H1 (cell line): ENCODE results near the gene GNAT1. TPM values are rescaled to one million over a fixed set of nuclear protein-coding genes. Genes with fewer than 3 reads are reported as not detected.

Experiments used
- CTCF ChIA-PET: fragments of 300-600 bp; sonication (Branson Sonifier 250); formaldehyde crosslinking; loops from one replicate; lab custom pipeline; 2021; ENCODE audit not compliant: partially characterized antibody; lab: Charles Lee
- POLR2A ChIA-PET: fragments of 300-600 bp; sonication (Branson Sonifier 250); formaldehyde crosslinking; loops from one replicate; lab custom pipeline; 2021; ENCODE audit warnings: inconsistent platforms; ENCODE audit not compliant: partially characterized antibody; lab: Charles Lee
- DNase-seq, 2 experiments: peaks; one replicate each; pipeline versions ENCODE4 v3.0.0 to v3.0.0-alpha.2; 2010 to 2022; ENCODE audit warnings: low spot score in 2 of 2, low read depth in 1 of 2, mixed read lengths in 1 of 2
- FAIRE-seq: peaks from 2 replicates; lab custom pipeline; 2011; peaks lifted over from hg19 to GRCh38; lab: Jason Lieb, UNC
- H2AFZ ChIP-seq: 2 replicates; pipeline ENCODE4 v1.8.1; 2012; ENCODE audit warnings: low read length, inconsistent platforms
- H2AK5ac ChIP-seq: 2 replicates; pipeline ENCODE4 v1.6.1; 2013; ENCODE audit warnings: low read depth, low read length
- H2BK120ac ChIP-seq: replicated peaks from 2 replicates; pipeline ENCODE3; 2013; ENCODE audit warnings: low read depth, low read length, inconsistent platforms
- H2BK12ac ChIP-seq: 2 replicates; pipeline ENCODE4 v1.6.1; 2013; ENCODE audit warnings: low read depth, low read length
- H2BK15ac ChIP-seq: 2 replicates; pipeline ENCODE4 v1.6.1; 2013; ENCODE audit warnings: low read length
- H2BK20ac ChIP-seq: 2 replicates; pipeline ENCODE4 v1.6.1; 2013; ENCODE audit warnings: low read length
- H2BK5ac ChIP-seq: 2 replicates; pipeline ENCODE4 v1.6.1; 2013; ENCODE audit warnings: low read depth, low read length
- H3K14ac ChIP-seq: 2 replicates; pipeline ENCODE4 v1.6.1; 2013; ENCODE audit warnings: inconsistent platforms; ENCODE audit not compliant: insufficient read length
- H3K18ac ChIP-seq: 2 replicates; pipeline ENCODE4 v1.6.1; 2013; ENCODE audit warnings: low read length; ENCODE audit errors: extremely low read depth
- H3K23ac ChIP-seq: 2 replicates; pipeline ENCODE4 v1.6.1; 2013; ENCODE audit warnings: inconsistent platforms; ENCODE audit not compliant: insufficient read length
- H3K23me2 ChIP-seq: 2 replicates; pipeline ENCODE4 v1.6.1; 2013; ENCODE audit warnings: low read depth, low read length
- H3K27ac ChIP-seq: 2 replicates; pipeline ENCODE4 v1.6.1; 2011; ENCODE audit warnings: low read depth, low read length, inconsistent platforms
- H3K27me3 ChIP-seq, 4 experiments: replicated peaks in 1 of 4; 1 replicate in 1 of 4; 2 replicates in 3 of 4; pipeline versions ENCODE4 v1.6.1 to v1.8.1; 2011 to 2013; ENCODE audit warnings: low read length in 3 of 4, mild to moderate bottlenecking in 3 of 4, inconsistent platforms in 2 of 4, mixed read lengths in 2 of 4, moderate library complexity in 1 of 4; ENCODE audit not compliant: control insufficient read depth in 3 of 4, insufficient read depth in 3 of 4; ENCODE audit errors: extremely low read depth in 1 of 4
- H3K36me3 ChIP-seq, 4 experiments: 2 replicates each; pipeline versions ENCODE4 v1.6.1 to v1.8.1; 2011 to 2013; ENCODE audit warnings: mild to moderate bottlenecking in 4 of 4, low read length in 3 of 4, moderate library complexity in 2 of 4, control low read depth in 1 of 4, inconsistent platforms in 1 of 4; ENCODE audit not compliant: insufficient read depth in 4 of 4, control insufficient read depth in 2 of 4
- H3K4ac ChIP-seq: replicated peaks from 2 replicates; pipeline ENCODE3; 2013; ENCODE audit warnings: low read length, low read depth, mixed read lengths, inconsistent platforms; ENCODE audit not compliant: insufficient read length
- H3K4me1 ChIP-seq, 4 experiments: replicated peaks in 1 of 4; 1 replicate in 1 of 4; 2 replicates in 3 of 4; pipeline versions ENCODE4 v1.6.1 to v1.8.1; 2011 to 2013; ENCODE audit warnings: low read length in 3 of 4, inconsistent platforms in 2 of 4, mixed read lengths in 1 of 4; ENCODE audit not compliant: insufficient read depth in 4 of 4, control insufficient read depth in 3 of 4
- H3K4me2 ChIP-seq, 2 experiments: 2 replicates each; pipeline versions ENCODE4 v1.6.1 to v1.8.1; 2011 to 2013; ENCODE audit warnings: low read depth in 2 of 2, low read length in 2 of 2, control low read depth in 1 of 2, inconsistent platforms in 1 of 2, mild to moderate bottlenecking in 1 of 2; ENCODE audit not compliant: insufficient read depth in 1 of 2
- H3K4me3 ChIP-seq, 4 experiments: fragments of 200-600, 300-600 bp in 1 of 4; sonication (generic), shearing (Covaris generic), sonication (Bioruptor Twin) in 1 of 4; 2 replicates each; pipeline versions ENCODE4 v1.5.1 to v1.8.1; 2011 to 2016; ENCODE audit warnings: low read length in 4 of 4, low read depth in 3 of 4, control low read depth in 2 of 4, inconsistent platforms in 2 of 4, mild to moderate bottlenecking in 2 of 4, mixed read lengths in 1 of 4, moderate library complexity in 1 of 4; ENCODE audit not compliant: insufficient read depth in 2 of 4; ENCODE audit errors: extremely low read depth in 1 of 4
- H3K56ac ChIP-seq: replicated peaks from 2 replicates; pipeline ENCODE3; 2013; ENCODE audit warnings: low read depth, mild to moderate bottlenecking, mixed read lengths, low read length, inconsistent platforms; ENCODE audit not compliant: insufficient read length
- H3K79me1 ChIP-seq: 2 replicates; pipeline ENCODE4 v1.6.1; 2013; ENCODE audit warnings: low read depth, low read length, control low read depth
- H3K79me2 ChIP-seq, 2 experiments: 2 replicates each; pipeline versions ENCODE4 v1.6.1 to v1.8.1; 2012 to 2013; ENCODE audit warnings: low read length in 2 of 2, mild to moderate bottlenecking in 2 of 2, inconsistent platforms in 1 of 2; ENCODE audit not compliant: insufficient read depth in 2 of 2, control insufficient read depth in 1 of 2
- H3K9ac ChIP-seq, 4 experiments: replicated peaks in 1 of 4; 1 replicate in 1 of 4; 2 replicates in 3 of 4; pipeline versions ENCODE4 v1.6.1 to v1.8.1; 2011 to 2013; ENCODE audit warnings: low read depth in 3 of 4, low read length in 3 of 4, control low read depth in 2 of 4, mild to moderate bottlenecking in 2 of 4, moderate library complexity in 2 of 4, inconsistent platforms in 1 of 4; ENCODE audit errors: extremely low read depth in 1 of 4
- H3K9me3 ChIP-seq, 2 experiments: 2 replicates each; pipeline versions ENCODE4 v1.6.1 to v1.8.1; 2012 to 2013; ENCODE audit warnings: mild to moderate bottlenecking in 2 of 2, moderate library complexity in 2 of 2, control low read depth in 1 of 2, inconsistent platforms in 1 of 2, low read depth in 1 of 2, low read length in 1 of 2, mixed read lengths in 1 of 2; ENCODE audit not compliant: insufficient read depth in 2 of 2
- H4K20me1 ChIP-seq, 2 experiments: replicated peaks in 1 of 2; 2 replicates each; pipeline versions ENCODE3 to v1.8.1; 2011 to 2013; ENCODE audit warnings: inconsistent platforms in 2 of 2, low read length in 2 of 2, mild to moderate bottlenecking in 1 of 2; ENCODE audit not compliant: insufficient read depth in 2 of 2, control insufficient read depth in 1 of 2
- H4K5ac ChIP-seq: 2 replicates; pipeline ENCODE4 v1.6.1; 2013; ENCODE audit warnings: low read length, low read depth, mixed read lengths, inconsistent platforms; ENCODE audit not compliant: insufficient read length
- H4K8ac ChIP-seq: 2 replicates; pipeline ENCODE4 v1.8.0; 2013; ENCODE audit warnings: mild to moderate bottlenecking, moderate library complexity, low read length, inconsistent platforms; ENCODE audit not compliant: insufficient read depth; ENCODE audit errors: extremely low read depth
- H4K91ac ChIP-seq: replicated peaks from 2 replicates; pipeline ENCODE3; 2013; ENCODE audit warnings: low read length, mixed read lengths, inconsistent platforms; ENCODE audit not compliant: insufficient read length
- ASH2L ChIP-seq: fragments of 200-600, 300-600 bp; sonication (generic); IDR thresholded peaks from one replicate; pipeline ENCODE4 v1.7.1; 2017; ENCODE audit warnings: low read length
- CBX8 ChIP-seq: fragments of 300-800, 300-1000 bp; sonication (generic); IDR thresholded peaks from 2 replicates; pipeline ENCODE4 v1.7.1; 2016; ENCODE audit warnings: low read depth, low read length, borderline replicate concordance
- CHD2 ChIP-seq: IDR thresholded peaks from 2 replicates; pipeline ENCODE4 v1.6.1; 2012; ENCODE audit warnings: low read length, improper control_type of control experiment
- EZH2 ChIP-seq: fragments of 200-600 bp; sonication (generic); IDR thresholded peaks from 2 replicates; pipeline ENCODE4 v1.7.1; 2012; ENCODE audit warnings: low read depth, mild to moderate bottlenecking, moderate library complexity, low read length, inconsistent platforms; ENCODE audit not compliant: severe bottlenecking
- MAFK ChIP-seq: IDR thresholded peaks from 2 replicates; pipeline ENCODE4 v1.6.1; 2012; ENCODE audit warnings: low read depth, mild to moderate bottlenecking, improper control_type of control experiment, low read length
- RXRA ChIP-seq: IDR thresholded peaks from 2 replicates; pipeline ENCODE4 v1.6.1; 2011; ENCODE audit warnings: low read depth, mild to moderate bottlenecking, low read length, moderate library complexity; ENCODE audit not compliant: insufficient read depth
- SIN3A ChIP-seq, 2 experiments: IDR thresholded peaks in 1 of 2; conservative IDR thresholded peaks in 1 of 2; 2 replicates each; pipeline ENCODE4 v1.6.1; 2011 to 2012; ENCODE audit warnings: low read length in 2 of 2, improper control_type of control experiment in 1 of 2, low read depth in 1 of 2, mild to moderate bottlenecking in 1 of 2
- SP2 ChIP-seq: IDR thresholded peaks from 2 replicates; pipeline ENCODE4 v1.6.1; 2012; ENCODE audit warnings: mild to moderate bottlenecking, low read length, inconsistent platforms
- WGBS, 2 experiments: shearing (Covaris generic) in 1 of 2; methylation state at CpG; one replicate each; pipeline versions ENCODE4 v1.1.6 to v1.1.7; 2013 to 2015; ENCODE audit warnings: low lambda C conversion rate in 2 of 2, mixed read lengths in 2 of 2, inconsistent platforms in 1 of 2, low coverage in 1 of 2, missing lambda C conversion rate in 1 of 2; ENCODE audit not compliant: insufficient replicate concordance in 2 of 2, insufficient coverage in 1 of 2, insufficient read length in 1 of 2; ENCODE audit errors: extremely low coverage in 1 of 2, missing lambda C conversion rate in 1 of 2; 5-methylcytosine and 5-hydroxymethylcytosine counted together
- polyA plus RNA-seq, 7 experiments: library from polyadenylated mRNA; depleted of rRNA in 3 of 7; stranded (reverse) in 5 of 7; unstranded in 2 of 7; fragments of >200 nt in 5 of 7; fragments of 200-250 nt in 2 of 7; gene quantifications; 1 replicate in 5 of 7; 2 replicates in 1 of 7; 4 replicates in 1 of 7; pipeline versions ENCODE4 v1.2.1 to v1.2.3, GENCODE V29; 2011 to 2013; ENCODE audit warnings: missing spikeins in 2 of 7, mixed read lengths in 2 of 7
- total RNA-seq: library from RNA; stranded (reverse); fragmentation: NEBNext Ultra II Directional; extraction: Animal tissue kit (Norgen Biotek cat#: 25700); gene quantifications from 2 replicates; pipeline ENCODE4 v1.2.1, GENCODE V29; 2021
- TF ChIP-seq, protein P1 (sequence below): IDR thresholded peaks from 2 replicates; pipeline ENCODE4 v1.6.1; 2012; ENCODE audit warnings: inconsistent platforms

GNAT1 gene
- total and polyA plus RNA-seq, 2 of the 8 experiments (the other 6 are each of a cell fraction or from before 2014, with no cell fraction given), result 0.08 TPM; not detected in 1

GRCh38 chr3:50184242-50184978 is 7.0 kb upstream of the GNAT1 start:
- H3K27me3 ChIP-seq, result no peaks in the 10 kb centered on the region
- no peak overlapping the region for H2AK5ac ChIP-seq
- peaks cover 7 to 46% (median 25%) of the 10 kb centered on the region in 4 experiments; a peak in 7 of 8 replicates for H3K36me3 ChIP-seq
- no peak overlapping the region for H3K18ac ChIP-seq
- no peak for FAIRE-seq
- H2BK120ac ChIP-seq, result no peak overlapping the region
- H3K4ac ChIP-seq, result no peak overlapping the region
- no peak overlapping the region for H3K56ac ChIP-seq
- no peaks in the 10 kb centered on the region for H3K4me1 ChIP-seq
- no peaks in the 10 kb centered on the region for H3K79me2 ChIP-seq
- no peak overlapping the region for H3K14ac ChIP-seq
- no peak for DNase-seq
- no peaks in the 10 kb centered on the region for H3K9me3 ChIP-seq
- H3K23me2 ChIP-seq, result no peaks in the 10 kb centered on the region
- ChIA-PET CTCF (interaction anchor here (1.0 to 25.0 kb wide), 10 partner anchors 6 to 90 kb away, joined by 3 to 1138 read pairs (median 18); partner anchors contain the start of genes GNAT1 and SLC38A3), POLR2A (interaction anchor here (0.8 to 3.2 kb wide), 5 partner anchors 16 to 63 kb away, joined by 3 to 19 read pairs (median 4); no protein-coding TSS in a partner anchor)
- no peak overlapping the region for H2BK5ac ChIP-seq
- no peak overlapping the region for H3K4me2 ChIP-seq
- H4K5ac ChIP-seq, result no peak overlapping the region
- no peaks in the 10 kb centered on the region for H3K79me1 ChIP-seq
- H4K20me1 ChIP-seq, result peaks cover 0 to 6% of the 10 kb centered on the region in 2 experiments
- WGBS, 2 experiments, result 98% methylated on average over 20 of the region's 21 CpGs; no CpG with 5 or more reads in 1 of the 2 experiments
- H3K9ac ChIP-seq, result no peak overlapping the region
- H2AFZ ChIP-seq, result no peak overlapping the region
- H2BK15ac ChIP-seq, result no peak overlapping the region
- H3K27ac ChIP-seq, result no peak overlapping the region
- H2BK20ac ChIP-seq, result no peak overlapping the region
- H3K23ac ChIP-seq, result no peak overlapping the region
- no peak overlapping the region for H4K8ac ChIP-seq
- H3K4me3 ChIP-seq, result no peak overlapping the region
- H4K91ac ChIP-seq, result no peak overlapping the region
- H2BK12ac ChIP-seq, result no peak overlapping the region
- TF ChIP-seq SP2 (no peak), MAFK (no peak), RXRA (no peak), CHD2 (no peak), ASH2L (no peak), EZH2 (no peak), SIN3A (conservative IDR thresholded peaks at IDR 0.05 in 1 of 2, IDR thresholded peaks at IDR 0.05 in 1 of 2; ENCODE audit: low read depth in 1 of 2, low read length in 2 of 2) (no peak), CBX8 (no peak)
- TF ChIP-seq, protein P1, sequence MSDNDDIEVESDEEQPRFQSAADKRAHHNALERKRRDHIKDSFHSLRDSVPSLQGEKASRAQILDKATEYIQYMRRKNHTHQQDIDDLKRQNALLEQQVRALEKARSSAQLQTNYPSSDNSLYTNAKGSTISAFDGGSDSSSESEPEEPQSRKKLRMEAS, result no peak
